Psoas muscle (tissue), 8 donors: Measurements from ENCODE around the gene GDF2. TPM values are rescaled to one million over a fixed set of nuclear protein-coding genes. Genes with fewer than 3 reads are reported as not detected.

Experiments
- ATAC-seq, 4 donors: fragments of 200-7000 bp; cut with Tn5 transposase; one replicate each; pipeline ENCODE4 v1.9.1; 2020; ENCODE audit warnings: moderate library complexity in 3 of 4, mild to moderate bottlenecking in 2 of 4
- DNase-seq, 2 donors: peaks; one replicate each; pipeline ENCODE4 v3.0.0-alpha.2; 2020
- H3K27ac ChIP-seq: fragments of 200-600 bp; one replicate; pipeline ENCODE4 v1.8.0; 2022
- H3K27me3 ChIP-seq, 3 donors: fragments of 200-600 bp in 1 of 3; one replicate each; pipeline versions ENCODE4 v1.6.1 to v1.8.0; 2013 to 2022; ENCODE audit warnings: low read length in 2 of 3, mild to moderate bottlenecking in 2 of 3, moderate library complexity in 1 of 3; ENCODE audit not compliant: insufficient read depth in 3 of 3
- H3K36me3 ChIP-seq, 2 donors: fragments of 200-600 bp in 1 of 2; one replicate each; pipeline versions ENCODE4 v1.6.1 to v1.8.0; 2013 to 2022; ENCODE audit warnings: low read depth in 1 of 2, mild to moderate bottlenecking in 1 of 2, moderate library complexity in 1 of 2; ENCODE audit not compliant: insufficient read depth in 1 of 2
- H3K4me1 ChIP-seq: fragments of 200-600 bp; one replicate; pipeline ENCODE4 v1.8.0; 2022
- H3K4me3 ChIP-seq: fragments of 200-600 bp; one replicate; pipeline ENCODE4 v1.8.0; 2022; ENCODE audit warnings: mild to moderate bottlenecking
- H3K9me3 ChIP-seq: fragments of 200-600 bp; one replicate; pipeline ENCODE4 v1.8.0; 2022
- CTCF ChIP-seq: fragments of 200-600 bp; IDR thresholded peaks from one replicate; pipeline ENCODE4 v1.8.0; 2022; ENCODE audit warnings: antibody characterized with exemption
- WGBS, 3 donors: extraction: QIAGEN DNeasy Blood & Tissue Kit; methylation state at CpG; one replicate each; pipeline versions ENCODE4 v1.1.6 to v1.1.7; 2013; 5-methylcytosine and 5-hydroxymethylcytosine counted together
- intact Hi-C, 2 donors: fragments of 100-400 bp; cut with DNase I; formaldehyde crosslinking; loops; one replicate each; pipeline versions ENCODE4 v1.11.0 to v1.14.2; 2022
- polyA plus RNA-seq, 3 donors: library from polyadenylated mRNA; stranded (reverse); fragments of 200-250 nt; gene quantifications; one replicate each; pipeline ENCODE4 v1.2.3, GENCODE V29; 2013
- total RNA-seq, 4 donors: library from RNA; stranded (reverse); fragmentation: NEBNext Ultra II Directional in 2 of 4; extraction: Animal tissue kit (Norgen Biotek cat#: 25700) in 2 of 4; gene quantifications; one replicate each; pipeline versions ENCODE4 v1.2.1 to v1.2.4, GENCODE V29; 2021 to 2023
- donor health status: healthy with polysubstance abuse.
- donor health status: DM: no; HTN: no; CAD: no; lungs with moderate emphysema.
- donor health status: Bipolar disorder and iron deficiency.
- donor health status: healthy.
- donor health status: DM: yes; HTN: yes; CAD: no.
- donor health status: DM: no; HTN: no; CAD: no.
- donor health status: DM: no; HTN: no; CAD: no.
- donor health status: DM: yes; HTN: yes; CAD: no.

The GDF2 gene
- total and polyA plus RNA-seq, 7 donors = not detected

- Histone ChIP-seq H3K4me1 (no peaks in the 10 kb centered on the region), H3K4me3 (no peak overlapping the region), H3K27ac (no peak overlapping the region), H3K9me3 (no peaks in the 10 kb centered on the region), H3K36me3 (no peaks in the 10 kb centered on the region), H3K27me3 (no peaks in the 10 kb centered on the region)
- DNase-seq = peak in 1 of 2 donors; percentile 40
- WGBS, 3 donors = 79 to 88% (median 80%) methylated on average over 3 of the region's 3 CpGs
- intact Hi-C loops = no loop called here
- ATAC-seq = no peak
- TF ChIP-seq CTCF = no peak
Observed at GRCh38 chr10:47358457-47358856, 36.2 kb downstream of the GDF2 start.

GRCh38 chr10:47359101-47359500, 36.8 kb downstream of the GDF2 start:
- Histone ChIP-seq H3K9me3 (no peaks in the 10 kb centered on the region), H3K4me1 (no peaks in the 10 kb centered on the region), H3K36me3 (no peaks in the 10 kb centered on the region), H3K27ac (no peak overlapping the region), H3K4me3 (no peak overlapping the region), H3K27me3 (no peaks in the 10 kb centered on the region)
- DNase-seq (peak in 1 of 2 donors; percentile 2), ATAC-seq (no peak)
- WGBS, 3 donors = 84 to 100% (median 92%) methylated on average over 2 of the region's 2 CpGs
- no peak for TF ChIP-seq CTCF
- intact Hi-C loops = no loop called here

- H3K36me3 ChIP-seq = no peaks in the 10 kb centered on the region
- no peak overlapping the region for H3K27ac ChIP-seq
- ATAC-seq = no peak
- no peaks in the 10 kb centered on the region for H3K9me3 ChIP-seq
- no peak for TF ChIP-seq CTCF
- H3K4me3 ChIP-seq = no peak overlapping the region
- intact Hi-C loops = no loop called here
- peak in 1 of 2 donors; percentile 22 for DNase-seq
- H3K4me1 ChIP-seq = no peaks in the 10 kb centered on the region
- no peaks in the 10 kb centered on the region for H3K27me3 ChIP-seq
- 72 to 75% (median 74%) methylated on average over 4 of the region's 4 CpGs for WGBS, 3 donors
Observed at GRCh38 chr10:47359626-47360418, 37.6 kb downstream of the GDF2 start.

GRCh38 chr10:47360419-47361040, 38.3 kb downstream of the GDF2 start:
- H3K4me1 ChIP-seq = no peaks in the 10 kb centered on the region
- no peak overlapping the region for H3K4me3 ChIP-seq
- H3K36me3 ChIP-seq = no peaks in the 10 kb centered on the region
- 44 to 57% (median 49%) methylated on average over 14 of the region's 14 CpGs for WGBS, 3 donors
- ATAC-seq (peak; percentile 47 to 74 (median 73)), DNase-seq (peak in 1 of 2 donors; percentile 22)
- no peak overlapping the region for H3K27ac ChIP-seq
- H3K27me3 ChIP-seq = no peaks in the 10 kb centered on the region
- intact Hi-C loops = no loop called here
- no peaks in the 10 kb centered on the region for H3K9me3 ChIP-seq
- TF ChIP-seq CTCF = no peak
